NAMALWA (cell line): ENCODE results near the gene HSPA12A.

ENCODE experiments used
- DNase-seq: peaks from one replicate; pipeline ENCODE4 v3.0.0-alpha.2; 2015; ENCODE audit warnings: low spot score

The HSPA12A gene

GRCh38 chr10:116741391-116742351 lies 695 bp downstream of the HSPA12A start:
- no peak for DNase-seq

- DNase-seq: no peak
These were observed 1.4 kb downstream of the HSPA12A start for GRCh38 chr10:116740971-116741370.

GRCh38 chr10:116738339-116738738 lies 4.0 kb downstream of the HSPA12A start:
- no peak for DNase-seq

- DNase-seq: no peak
These were observed 4.6 kb downstream of the HSPA12A start for GRCh38 chr10:116737627-116738327.

GRCh38 chr10:116733566-116733965 lies 8.8 kb downstream of the HSPA12A start:
- DNase-seq: no peak

GRCh38 chr10:116732573-116732972 lies 9.8 kb downstream of the HSPA12A start:
- DNase-seq: no peak

- no peak for DNase-seq
These were observed 11.7 kb downstream of the HSPA12A start for GRCh38 chr10:116730464-116731260.

GRCh38 chr10:116729243-116729642 lies 13.1 kb downstream of the HSPA12A start:
- DNase-seq: no peak

- DNase-seq: no peak
These were observed 13.8 kb downstream of the HSPA12A start for GRCh38 chr10:116728526-116729096.

GRCh38 chr10:116723428-116724281 lies 18.7 kb downstream of the HSPA12A start:
- no peak for DNase-seq

- no peak for DNase-seq
These were observed 19.5 kb downstream of the HSPA12A start for GRCh38 chr10:116722736-116723427.

GRCh38 chr10:116721547-116722392 lies 20.6 kb downstream of the HSPA12A start:
- no peak for DNase-seq

GRCh38 chr10:116720668-116721546 lies 21.5 kb downstream of the HSPA12A start:
- DNase-seq: no peak

GRCh38 chr10:116720241-116720643 lies 22.1 kb downstream of the HSPA12A start:
- no peak for DNase-seq

- DNase-seq: no peak
These were observed 22.6 kb downstream of the HSPA12A start for GRCh38 chr10:116719804-116720203.

GRCh38 chr10:116718058-116718457 lies 24.3 kb downstream of the HSPA12A start:
- no peak for DNase-seq

- DNase-seq: no peak
These were observed 26.0 kb downstream of the HSPA12A start for GRCh38 chr10:116716381-116716780.

- DNase-seq: no peak
These were observed 26.5 kb downstream of the HSPA12A start for GRCh38 chr10:116715839-116716377.
